Neural progenitor cell (in vitro differentiated cells): Measurements from ENCODE around the gene VAV2. TPM values are rescaled to one million over a fixed set of nuclear protein-coding genes. Genes with fewer than 3 reads are reported as not detected.

Experiments
- DNase-seq: peaks from one replicate; pipeline ENCODE4 v3.0.0-alpha.2; 2016; ENCODE audit warnings: low spot score
- H2AFZ ChIP-seq: fragments of 200-600 bp; sonication (generic); replicated peaks from 2 replicates; pipeline ENCODE4 v1.6.1; 2016; ENCODE audit warnings: antibody characterized with exemption
- H3F3A ChIP-seq: fragments of 200-600 bp; sonication (generic); 2 replicates; pipeline ENCODE4 v1.6.1; 2016; ENCODE audit warnings: antibody characterized with exemption, low read depth
- H3K27ac ChIP-seq: fragments of 200-600 bp; sonication (generic); 2 replicates; pipeline ENCODE4 v1.5.1; 2016; ENCODE audit warnings: mild to moderate bottlenecking
- H3K27me3 ChIP-seq: fragments of 200-600 bp; sonication (generic); 2 replicates; pipeline ENCODE4 v1.6.1; 2016; ENCODE audit warnings: mild to moderate bottlenecking, moderate library complexity
- H3K36me3 ChIP-seq: fragments of 200-600 bp; sonication (generic); 2 replicates; pipeline ENCODE4 v1.5.1; 2016
- H3K4me1 ChIP-seq: fragments of 200-600 bp; sonication (generic); 2 replicates; pipeline ENCODE4 v1.6.1; 2016; ENCODE audit warnings: mixed run types
- H3K4me2 ChIP-seq: fragments of 200-600 bp; sonication (generic); 2 replicates; pipeline ENCODE4 v1.6.1; 2016
- H3K4me3 ChIP-seq: fragments of 200-600 bp; sonication (generic); 2 replicates; pipeline ENCODE4 v1.5.1; 2016
- H3K79me2 ChIP-seq: fragments of 200-600 bp; sonication (generic); 2 replicates; pipeline ENCODE4 v1.6.1; 2016; ENCODE audit warnings: low read depth
- H3K9ac ChIP-seq: fragments of 200-600 bp; sonication (generic); 2 replicates; pipeline ENCODE4 v1.6.1; 2016
- H3K9me3 ChIP-seq: fragments of 200-600 bp; sonication (generic); 2 replicates; pipeline ENCODE4 v1.5.1; 2016; ENCODE audit warnings: low read depth
- H4K20me1 ChIP-seq: fragments of 200-600 bp; sonication (generic); 2 replicates; pipeline ENCODE4 v1.6.1; 2016; ENCODE audit warnings: low read depth
- H3K27ac Mint-ChIP-seq: 3 replicates; pipeline ENCODE4 v1.8.0; 2021; ENCODE audit warnings: mixed read lengths
- H3K27me3 Mint-ChIP-seq: 2 replicates; pipeline ENCODE4 v1.8.0; 2022; ENCODE audit warnings: low read depth, mild to moderate bottlenecking, inconsistent platforms, moderate library complexity, mixed read lengths; ENCODE audit not compliant: insufficient read depth
- H3K36me3 Mint-ChIP-seq: 3 replicates; pipeline ENCODE4 v1.8.0; 2021; ENCODE audit warnings: mixed read lengths
- H3K4me1 Mint-ChIP-seq: 3 replicates; pipeline ENCODE4 v1.8.0; 2021; ENCODE audit warnings: mixed read lengths
- H3K4me3 Mint-ChIP-seq: 3 replicates; pipeline ENCODE4 v1.8.0; 2021; ENCODE audit warnings: mild to moderate bottlenecking, moderate library complexity, mixed read lengths
- H3K9me3 Mint-ChIP-seq: 3 replicates; pipeline ENCODE4 v1.8.0; 2020; ENCODE audit warnings: mixed read lengths
- EZH2 ChIP-seq: fragments of 200-600 bp; sonication (generic); IDR thresholded peaks from 2 replicates; pipeline ENCODE4 v1.6.1; 2017; ENCODE audit warnings: antibody characterized with exemption, mild to moderate bottlenecking, moderate library complexity
- EZH2phosphoT487 ChIP-seq: fragments of 200-600 bp; sonication (generic); IDR thresholded peaks from 2 replicates; pipeline ENCODE4 v1.6.1; 2017; ENCODE audit warnings: antibody characterized with exemption
- total RNA-seq: library from RNA; depleted of rRNA; stranded (reverse); fragments of >200 nt; gene quantifications from 2 replicates; pipeline ENCODE4 v1.2.3, GENCODE V29; 2015; ENCODE audit warnings: low replicate concordance
- TF ChIP-seq, protein P1 (sequence below): fragments of 200-600 bp; sonication (generic); IDR thresholded peaks from 2 replicates; pipeline ENCODE4 v1.5.1; 2017; ENCODE audit warnings: antibody characterized with exemption, mild to moderate bottlenecking

VAV2 gene
- total RNA-seq, 1 donor from 2014 or later = 12.9 TPM

DNA sequence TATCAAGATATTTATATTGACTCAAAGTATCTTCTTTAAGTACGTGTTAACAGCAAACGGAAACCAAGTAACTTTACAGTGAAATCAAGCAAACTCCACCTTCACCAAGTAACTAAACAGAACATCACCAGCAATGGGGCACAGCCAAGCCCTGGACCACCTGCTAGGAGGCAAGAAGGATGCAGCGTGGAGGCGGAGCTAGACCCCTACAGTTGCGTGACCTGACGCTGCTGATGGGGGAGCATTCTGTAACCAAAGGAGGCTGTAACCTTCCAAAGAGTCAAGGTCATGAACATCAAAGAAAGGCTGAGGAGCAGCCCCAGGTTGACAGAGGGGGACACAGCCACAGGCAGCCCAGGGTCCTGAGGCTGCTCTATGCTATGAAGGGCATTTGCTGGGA, 6.1 kb downstream of the VAV2 start:
- Mint-ChIP-seq H3K4me1 (peaks cover 51% of the 10 kb centered on the region), H3K27me3 (peaks cover 3% of the 10 kb centered on the region), H3K9me3 (no peaks in the 10 kb centered on the region), H3K4me3 (no peak overlapping the region), H3K36me3 (peaks cover 4% of the 10 kb centered on the region), H3K27ac (no peak overlapping the region)
- H3K9me3 ChIP-seq = no peaks in the 10 kb centered on the region
- no peak overlapping the region for H2AFZ ChIP-seq
- no peak overlapping the region for H3K4me3 ChIP-seq
- H3K36me3 ChIP-seq = no peaks in the 10 kb centered on the region
- H3K9ac ChIP-seq = no peak overlapping the region
- H3F3A ChIP-seq = peaks cover 5% of the 10 kb centered on the region
- H3K4me1 ChIP-seq = peaks cover 14% of the 10 kb centered on the region
- no peak overlapping the region for H3K4me2 ChIP-seq
- H3K79me2 ChIP-seq = peaks cover 100% of the 10 kb centered on the region
- H3K27me3 ChIP-seq = no peaks in the 10 kb centered on the region
- no peak overlapping the region for H3K27ac ChIP-seq
- DNase-seq = no peak
- H4K20me1 ChIP-seq = peaks cover 96% of the 10 kb centered on the region
- no peak for TF ChIP-seq EZH2phosphoT487
- no peak for TF ChIP-seq EZH2
- TF ChIP-seq, protein P1, sequence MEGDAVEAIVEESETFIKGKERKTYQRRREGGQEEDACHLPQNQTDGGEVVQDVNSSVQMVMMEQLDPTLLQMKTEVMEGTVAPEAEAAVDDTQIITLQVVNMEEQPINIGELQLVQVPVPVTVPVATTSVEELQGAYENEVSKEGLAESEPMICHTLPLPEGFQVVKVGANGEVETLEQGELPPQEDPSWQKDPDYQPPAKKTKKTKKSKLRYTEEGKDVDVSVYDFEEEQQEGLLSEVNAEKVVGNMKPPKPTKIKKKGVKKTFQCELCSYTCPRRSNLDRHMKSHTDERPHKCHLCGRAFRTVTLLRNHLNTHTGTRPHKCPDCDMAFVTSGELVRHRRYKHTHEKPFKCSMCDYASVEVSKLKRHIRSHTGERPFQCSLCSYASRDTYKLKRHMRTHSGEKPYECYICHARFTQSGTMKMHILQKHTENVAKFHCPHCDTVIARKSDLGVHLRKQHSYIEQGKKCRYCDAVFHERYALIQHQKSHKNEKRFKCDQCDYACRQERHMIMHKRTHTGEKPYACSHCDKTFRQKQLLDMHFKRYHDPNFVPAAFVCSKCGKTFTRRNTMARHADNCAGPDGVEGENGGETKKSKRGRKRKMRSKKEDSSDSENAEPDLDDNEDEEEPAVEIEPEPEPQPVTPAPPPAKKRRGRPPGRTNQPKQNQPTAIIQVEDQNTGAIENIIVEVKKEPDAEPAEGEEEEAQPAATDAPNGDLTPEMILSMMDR = no peak

DNA sequence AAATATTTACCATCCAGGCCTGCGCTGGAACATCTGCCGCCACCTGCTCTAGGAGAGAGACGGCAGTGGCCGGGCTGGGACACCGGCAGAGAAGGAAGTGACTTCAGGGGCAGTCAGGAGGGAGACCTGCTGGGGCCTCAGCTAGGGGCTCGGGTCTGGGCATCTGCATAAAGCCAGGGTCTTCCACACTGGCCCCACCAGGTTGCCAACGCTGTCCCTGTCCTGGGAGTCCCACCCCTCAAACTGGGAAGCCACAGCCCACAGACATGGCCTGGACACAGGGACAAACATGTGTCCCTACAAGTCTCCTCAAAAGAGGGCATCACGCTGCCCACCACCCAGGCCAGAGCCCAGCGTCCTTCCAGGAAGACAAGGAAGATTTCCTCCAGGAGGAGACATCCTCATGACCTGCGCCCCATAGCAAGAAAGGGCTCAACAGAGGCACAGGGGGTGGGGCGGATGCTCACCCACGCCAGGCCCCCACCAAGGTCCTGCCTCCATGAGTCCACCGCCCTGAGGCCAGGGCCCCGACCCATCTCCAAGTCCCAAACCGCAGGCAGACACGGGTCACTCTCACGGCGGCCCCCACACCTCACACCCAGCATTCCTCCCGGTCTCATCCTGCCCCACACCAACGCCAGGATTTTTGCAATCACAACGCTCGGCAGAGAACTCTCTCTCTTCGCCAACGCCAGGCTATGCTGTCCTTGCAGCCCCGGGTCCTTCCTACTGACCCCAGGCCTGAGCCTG, 9.0 kb downstream of the VAV2 start:
- no peak for DNase-seq
- Histone ChIP-seq H3K36me3 (no peaks in the 10 kb centered on the region), H2AFZ (no peak overlapping the region), H3F3A (no peaks in the 10 kb centered on the region), H3K9me3 (no peaks in the 10 kb centered on the region), H3K27me3 (no peaks in the 10 kb centered on the region), H3K27ac (no peak overlapping the region), H3K4me1 (peaks cover 20% of the 10 kb centered on the region), H3K79me2 (peaks cover 100% of the 10 kb centered on the region), H4K20me1 (peaks cover 96% of the 10 kb centered on the region), H3K9ac (no peak overlapping the region), H3K4me3 (no peak overlapping the region), H3K4me2 (no peak overlapping the region)
- H3K27ac Mint-ChIP-seq = peak overlapping the region; percentile 93
- H3K27me3 Mint-ChIP-seq = peaks cover 5% of the 10 kb centered on the region
- H3K36me3 Mint-ChIP-seq = peaks cover 4% of the 10 kb centered on the region
- TF ChIP-seq, protein P1 = no peak
- TF ChIP-seq EZH2 (no peak), EZH2phosphoT487 (no peak)
- no peaks in the 10 kb centered on the region for H3K9me3 Mint-ChIP-seq
- H3K4me3 Mint-ChIP-seq = no peak overlapping the region
- peaks cover 51% of the 10 kb centered on the region for H3K4me1 Mint-ChIP-seq

DNA sequence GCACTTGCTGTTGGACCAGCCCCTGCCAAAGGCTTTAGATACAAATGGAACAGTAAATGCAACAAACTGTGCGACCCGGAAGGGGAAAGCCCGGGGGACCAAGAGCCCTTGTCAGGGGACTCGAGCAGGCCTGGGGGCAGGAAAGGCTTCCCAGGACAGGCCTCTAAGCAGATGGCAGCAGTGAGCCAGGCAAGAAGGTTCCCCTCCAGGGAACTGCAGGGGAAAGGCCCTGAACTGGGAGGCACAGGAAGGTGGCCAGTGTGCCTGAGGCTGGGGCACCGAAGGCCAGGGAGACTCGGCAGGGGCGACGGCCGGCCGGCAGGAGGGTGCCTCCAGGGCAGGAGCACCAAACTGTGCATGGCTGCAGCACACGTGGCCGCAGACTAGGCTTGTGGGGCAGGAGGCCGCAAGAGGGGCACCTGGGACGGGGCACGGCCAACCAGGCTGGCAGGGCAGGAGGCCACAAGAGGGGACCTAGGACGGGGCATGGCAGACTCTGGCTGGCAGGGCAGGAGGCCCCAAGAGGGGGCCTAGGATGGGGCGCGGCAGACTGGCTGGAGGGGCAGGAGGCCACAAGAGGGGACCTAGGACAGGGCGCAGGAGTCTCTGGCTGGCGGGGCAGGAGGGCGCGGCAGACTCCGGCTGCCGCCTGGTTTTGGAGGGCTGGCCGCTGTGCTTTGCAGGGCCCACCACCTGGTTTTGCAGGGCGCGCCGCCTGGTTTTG, 10.0 kb downstream of the VAV2 start:
- no peaks in the 10 kb centered on the region for H3K9me3 Mint-ChIP-seq
- no peak overlapping the region for H3K4me3 Mint-ChIP-seq
- H3K36me3 ChIP-seq = no peaks in the 10 kb centered on the region
- H3K27ac Mint-ChIP-seq = no peak overlapping the region
- no peak for TF ChIP-seq EZH2
- peaks cover 96% of the 10 kb centered on the region for H4K20me1 ChIP-seq
- H3K36me3 Mint-ChIP-seq = peaks cover 4% of the 10 kb centered on the region
- H3K27me3 ChIP-seq = no peaks in the 10 kb centered on the region
- H3K9me3 ChIP-seq = no peaks in the 10 kb centered on the region
- no peak for DNase-seq
- no peak overlapping the region for H3K4me3 ChIP-seq
- peaks cover 20% of the 10 kb centered on the region for H3K4me1 ChIP-seq
- H3K27me3 Mint-ChIP-seq = peaks cover 2% of the 10 kb centered on the region
- H3F3A ChIP-seq = no peaks in the 10 kb centered on the region
- H3K79me2 ChIP-seq = peaks cover 100% of the 10 kb centered on the region
- no peak overlapping the region for H2AFZ ChIP-seq
- no peak overlapping the region for H3K27ac ChIP-seq
- no peak overlapping the region for H3K9ac ChIP-seq
- H3K4me2 ChIP-seq = no peak overlapping the region
- H3K4me1 Mint-ChIP-seq = peaks cover 47% of the 10 kb centered on the region

DNA sequence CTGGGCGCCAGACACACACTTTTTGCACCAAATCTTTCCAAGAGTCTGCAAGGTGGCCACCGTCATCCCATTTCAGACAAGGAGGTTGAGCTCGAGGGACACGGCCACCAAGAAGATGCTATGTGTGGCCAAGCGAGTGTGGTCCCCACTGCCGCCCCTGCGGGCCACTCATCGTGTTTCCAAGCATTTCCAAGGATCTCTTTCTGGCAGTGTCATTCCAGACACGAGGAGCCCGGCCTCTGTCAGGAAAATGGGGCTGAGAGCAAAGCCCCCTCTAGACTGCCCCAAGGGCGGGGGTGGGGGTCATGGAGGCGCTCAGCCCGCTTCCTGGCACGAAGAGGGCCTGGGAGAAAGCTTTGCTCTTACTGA, 10.6 kb downstream of the VAV2 start:
- Histone ChIP-seq H3K9me3 (no peaks in the 10 kb centered on the region), H3K4me1 (peaks cover 20% of the 10 kb centered on the region), H3K27me3 (no peaks in the 10 kb centered on the region), H3K9ac (no peak overlapping the region), H3K79me2 (peaks cover 100% of the 10 kb centered on the region), H3K4me3 (no peak overlapping the region), H4K20me1 (peaks cover 96% of the 10 kb centered on the region), H3K36me3 (no peaks in the 10 kb centered on the region), H3K4me2 (no peak overlapping the region), H3K27ac (no peak overlapping the region), H2AFZ (no peak overlapping the region), H3F3A (no peaks in the 10 kb centered on the region)
- H3K27ac Mint-ChIP-seq = no peak overlapping the region
- peaks cover 4% of the 10 kb centered on the region for H3K36me3 Mint-ChIP-seq
- H3K4me1 Mint-ChIP-seq = peaks cover 43% of the 10 kb centered on the region
- no peaks in the 10 kb centered on the region for H3K9me3 Mint-ChIP-seq
- no peak for DNase-seq
- TF ChIP-seq EZH2phosphoT487 (no peak), EZH2 (no peak)
- TF ChIP-seq, protein P1 = no peak
- H3K27me3 Mint-ChIP-seq = peaks cover 2% of the 10 kb centered on the region
- H3K4me3 Mint-ChIP-seq = no peak overlapping the region
